Testis (tissue), 3 donors: ENCODE results near the gene IFITM5. TPM values are rescaled to one million over a fixed set of nuclear protein-coding genes. Genes with fewer than 3 reads are reported as not detected.
A peak's percentile ranks its signal among the peaks of the same experiment; 100 is the strongest.
"Not testable (repeated sequence)": the region's sequence is repeated elsewhere in the genome, so short reads cannot be mapped to it uniquely, and the experiment has no call there.

Source experiments
- DNase-seq: peaks from one replicate; pipeline ENCODE4 v3.0.0-alpha.2; 2019
- H3K27ac ChIP-seq, 2 donors: fragments of 200-600 bp; sonication (generic); one replicate each; pipeline ENCODE4 v1.5.1; 2019
- H3K27me3 ChIP-seq: fragments of 200-600 bp; sonication (generic); one replicate; pipeline ENCODE4 v1.5.1; 2019
- H3K36me3 ChIP-seq: fragments of 200-600 bp; sonication (generic); one replicate; pipeline ENCODE4 v1.5.1; 2017; ENCODE audit warnings: low read depth; ENCODE audit errors: missing control alignments
- H3K4me1 ChIP-seq: fragments of 200-600 bp; sonication (generic); one replicate; pipeline ENCODE4 v1.5.1; 2019
- H3K4me3 ChIP-seq, 2 donors: fragments of 200-600 bp; sonication (generic); one replicate each; pipeline ENCODE4 v1.5.1; 2017 to 2019
- H3K9me3 ChIP-seq: fragments of 200-600 bp; sonication (generic); one replicate; pipeline ENCODE4 v1.5.1; 2017
- CTCF ChIP-seq, 3 experiments: fragments of 450-650 bp in 2 of 3; fragments of 200-600 bp in 1 of 3; sonication (generic) in 1 of 3; IDR thresholded peaks; one replicate each; pipeline ENCODE4 v1.5.1; 2016 to 2019; ENCODE audit warnings: antibody characterized with exemption in 3 of 3, mild to moderate bottlenecking in 2 of 3, moderate library complexity in 1 of 3
- POLR2A ChIP-seq: fragments of 450-650 bp; IDR thresholded peaks from one replicate; pipeline ENCODE4 v1.6.1; 2017; ENCODE audit warnings: antibody characterized with exemption, mild to moderate bottlenecking, moderate library complexity
- WGBS, 2 donors: methylation state at CpG; one replicate each; pipeline ENCODE4 v1.1.5; 2018; 5-methylcytosine and 5-hydroxymethylcytosine counted together
- intact Hi-C: fragments of 100-400 bp; cut with DNase I; formaldehyde crosslinking; loops from one replicate; pipeline ENCODE4 v1.15.1; 2023; ENCODE audit warnings: low total_unique reads
- polyA plus RNA-seq: library from polyadenylated mRNA; stranded (reverse); fragments of 350-450 nt; fragmentation: Illumina TruSeq; extraction: RNeasy Lipid Tissue Mini Kit (QIAGEN cat#74804); gene quantifications from one replicate; pipeline ENCODE4 v1.2.3, GENCODE V29; 2014; ENCODE audit warnings: low read depth, low replicate concordance; ENCODE audit not compliant: insufficient read depth
- total RNA-seq, 2 donors: library from RNA; depleted of rRNA; stranded (reverse); fragments of >200 nt; gene quantifications; one replicate each; pipeline ENCODE4 v1.2.3, GENCODE V29; 2016

Gene IFITM5
- total and polyA plus RNA-seq, 3 donors from 2014 or later: not detected

DNA sequence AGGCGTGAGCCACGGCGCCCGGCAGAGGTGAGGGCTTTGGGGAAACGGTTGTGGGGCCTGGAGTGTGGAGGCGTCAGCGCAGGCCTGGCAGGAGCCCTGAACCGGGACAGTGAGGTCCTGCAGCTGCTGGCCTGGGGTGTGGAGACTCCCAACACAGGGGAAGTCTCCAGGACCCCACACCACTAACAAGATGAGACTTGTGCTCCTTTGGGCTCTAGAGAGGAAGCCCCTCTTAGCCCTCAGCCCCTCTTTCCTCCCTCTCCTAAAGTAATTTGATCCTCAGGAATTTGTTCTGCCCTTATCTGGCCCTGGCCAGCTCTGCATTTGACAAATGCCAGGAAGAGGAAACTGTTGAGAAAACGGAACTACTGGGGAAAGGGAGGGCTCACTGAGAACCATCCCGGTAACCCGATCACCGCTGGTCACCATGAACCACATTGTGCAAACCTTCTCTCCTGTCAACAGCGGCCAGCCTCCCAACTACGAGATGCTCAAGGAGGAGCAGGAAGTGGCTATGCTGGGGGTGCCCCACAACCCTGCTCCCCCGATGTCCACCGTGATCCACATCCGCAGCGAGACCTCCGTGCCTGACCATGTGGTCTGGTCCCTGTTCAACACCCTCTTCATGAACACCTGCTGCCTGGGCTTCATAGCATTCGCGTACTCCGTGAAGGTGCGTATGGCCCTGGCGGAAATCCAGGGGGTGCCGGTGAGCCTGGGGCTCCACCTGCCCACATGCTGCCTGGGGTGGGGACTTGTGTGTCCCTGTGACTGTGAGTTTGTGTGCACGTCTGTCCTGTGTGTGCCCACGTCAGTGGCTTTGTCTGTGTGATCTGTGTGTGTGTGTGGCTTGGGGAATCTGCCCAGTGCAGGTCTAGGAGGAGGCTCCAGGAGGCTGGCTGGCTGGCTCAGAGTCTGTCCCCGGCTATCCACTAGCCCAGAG, 8.7 kb upstream of the IFITM5 start, which contains the start of gene IFITM2:
Gene IFITM2, plus strand, starts transcription at position 51 of the 943 bp plus-strand sequence. Its CDS starts 377 bp downstream, at position 428.
- H3K4me3 ChIP-seq: peak within 1 kb of the TSS; percentile 41 to 59
- peak within 1 kb of the TSS; percentile 85 to 88 for H3K27ac ChIP-seq
- WGBS, 2 donors: 14 to 31% methylated on average over 17 to 27 of the region's 28 CpGs
- DNase-seq: peak; percentile 69
- H3K4me1 ChIP-seq: peaks cover 30% of the 10 kb centered on the region
- H3K27me3 ChIP-seq, H3K9me3 ChIP-seq, intact Hi-C loops, H3K36me3 ChIP-seq: not testable (repeated sequence)
- peak in 1 of 3 experiments; percentile 9 for TF ChIP-seq CTCF (IDR thresholded peaks at IDR 0.05)

GRCh38 chr11:306645-307371, 7.5 kb upstream of the IFITM5 start:
- Histone ChIP-seq H3K4me1 (peaks cover 25% of the 10 kb centered on the region), H3K27me3 (no peaks in the 10 kb centered on the region), H3K4me3 (no peak overlapping the region), H3K36me3 (no peaks in the 10 kb centered on the region), H3K9me3 (no peaks in the 10 kb centered on the region), H3K27ac (peak overlapping the region; percentile 59 to 85)
- intact Hi-C loops: no loop called here
- no peak for DNase-seq
- 86 to 90% methylated on average over 8 to 17 of the region's 17 CpGs for WGBS, 2 donors
- TF ChIP-seq POLR2A: no peak
- no peak for TF ChIP-seq CTCF (IDR thresholded peaks at IDR 0.05)

DNA sequence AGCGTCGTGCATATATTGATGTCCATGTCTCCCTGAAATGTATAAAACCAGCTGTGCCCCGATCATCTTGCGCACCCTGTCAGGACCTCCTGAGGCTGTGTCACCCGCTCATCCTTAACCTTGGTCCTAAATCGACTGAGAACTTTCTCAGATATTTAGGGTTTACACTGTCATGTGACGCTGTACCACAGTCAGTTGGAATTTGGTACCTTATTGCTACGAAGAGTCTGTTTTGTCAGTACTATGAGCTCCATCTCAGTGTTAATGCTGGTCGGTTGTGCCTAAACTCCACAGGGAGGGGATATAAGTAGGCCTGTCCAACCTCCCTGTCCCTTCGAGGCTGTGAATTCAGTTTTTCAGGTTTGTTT, 6.5 kb upstream of the IFITM5 start:
- no peak overlapping the region for H3K4me3 ChIP-seq
- no peak for TF ChIP-seq POLR2A
- no peak for TF ChIP-seq CTCF (IDR thresholded peaks at IDR 0.05)
- no peaks in the 10 kb centered on the region for H3K36me3 ChIP-seq
- H3K27ac ChIP-seq: no peak overlapping the region
- WGBS, 2 donors: 84 to 89% methylated on average over 10 of the region's 10 CpGs
- no peaks in the 10 kb centered on the region for H3K27me3 ChIP-seq
- H3K9me3 ChIP-seq: no peaks in the 10 kb centered on the region
- DNase-seq: no peak
- intact Hi-C loops: no loop called here
- peaks cover 25% of the 10 kb centered on the region for H3K4me1 ChIP-seq

DNA sequence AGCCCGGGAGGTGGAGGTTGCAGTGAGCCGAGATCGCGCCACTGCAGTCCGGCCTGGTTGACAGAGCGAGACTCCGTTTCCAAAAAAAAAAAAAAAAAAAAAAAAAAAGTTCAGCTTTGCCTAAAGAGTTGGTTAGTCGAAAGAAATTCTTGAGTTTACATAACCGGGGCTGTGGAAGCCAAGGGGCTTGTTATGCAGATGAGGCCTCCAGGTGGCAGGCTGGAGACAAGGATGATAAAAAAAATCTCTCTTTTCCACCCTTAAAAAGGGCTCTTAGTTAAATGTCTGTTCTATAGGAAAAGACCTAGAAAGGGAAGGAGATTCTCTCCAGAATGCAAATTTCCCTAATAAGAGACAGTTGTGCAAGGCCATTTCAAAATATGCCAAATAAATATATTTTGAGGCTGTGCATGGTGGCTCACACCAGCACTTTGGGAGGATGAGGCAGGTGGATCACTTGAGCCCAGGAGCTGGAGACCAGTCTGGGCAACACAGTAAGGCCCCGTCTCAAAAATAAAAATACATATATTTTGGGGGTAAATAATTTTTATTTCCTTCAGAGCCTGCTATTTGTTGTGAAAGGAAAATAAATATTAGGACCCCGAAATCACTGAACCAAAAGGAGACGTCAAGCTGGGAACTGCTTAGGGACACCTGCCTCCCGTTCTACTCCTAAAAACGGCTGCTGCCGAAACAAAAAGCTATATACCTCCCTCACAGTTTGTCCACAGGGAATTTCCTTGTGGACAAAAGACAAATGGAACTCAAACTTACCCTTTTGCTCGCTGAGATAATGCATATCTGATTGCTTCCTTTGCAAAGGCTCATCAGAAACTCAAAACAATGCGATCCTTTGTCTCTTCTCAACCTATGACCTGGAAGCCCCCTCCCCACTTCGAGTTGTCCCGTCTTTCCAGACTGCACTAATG, 5.9 kb upstream of the IFITM5 start:
- Histone ChIP-seq H3K36me3 (no peaks in the 10 kb centered on the region), H3K27ac (no peak overlapping the region), H3K4me3 (no peak overlapping the region), H3K9me3 (no peaks in the 10 kb centered on the region), H3K4me1 (peaks cover 25% of the 10 kb centered on the region), H3K27me3 (no peaks in the 10 kb centered on the region)
- 24 to 32% methylated on average over 19 of the region's 19 CpGs for WGBS, 2 donors
- intact Hi-C loops: no loop called here
- TF ChIP-seq CTCF (IDR thresholded peaks at IDR 0.05): peak; percentile 66 to 81 (median 79)
- TF ChIP-seq POLR2A: no peak
- DNase-seq: peak; percentile 88
